Measurements from ENCODE around the gene ACTN4. TPM values are rescaled to one million over a fixed set of nuclear protein-coding genes. Genes with fewer than 3 reads are reported as not detected.
A peak's percentile ranks its signal among the peaks of the same experiment; 100 is the strongest.

The ACTN4 gene
- polyA plus RNA-seq, 2 of the 4 experiments (the other 2 are of a cell fraction) = 605 to 967 TPM

- H3K4me2 ChIP-seq = no peak overlapping the region
- ChIA-PET POLR2A (no interaction called here), CTCF (interaction anchor here (1.1 to 38.0 kb wide), 6 partner anchors 1 to 171 kb away, joined by 3 to 764 read pairs (median 47); partner anchors contain the start of gene ACTN4)
- TF ChIP-seq RARB (CRISPR knock-in tag; IDR thresholded peaks at IDR 0.05) = no peak
- DNase-seq (ENCODE audit: low read depth in 1 of 2, low spot score in 1 of 2) = no peak
- H3K4me3 ChIP-seq = no peak overlapping the region
- peak; percentile 23 for FAIRE-seq
- peak overlapping the region in 1 of 2 experiments; percentile 50; a peak in 1 of 6 replicates for H3K27ac ChIP-seq
- no peaks in the 10 kb centered on the region for H3K9me3 ChIP-seq
- 93% methylated on average over 3 of the region's 3 CpGs for WGBS (ENCODE audit: missing lambda C conversion rate)
- ATAC-seq = no peak
- peaks cover 44% of the 10 kb centered on the region for H3K4me1 ChIP-seq
Observed at GRCh38 chr19:38715555-38715954, 68.1 kb downstream of the ACTN4 start.

GRCh38 chr19:38717051-38717450 lies 69.6 kb downstream of the ACTN4 start:
- peak overlapping the region in 1 of 2 experiments; percentile 12; a peak in 1 of 6 replicates for H3K27ac ChIP-seq
- FAIRE-seq (no peak), ATAC-seq (no peak), DNase-seq (ENCODE audit: low read depth in 1 of 2, low spot score in 1 of 2) (no peak)
- WGBS (ENCODE audit: missing lambda C conversion rate) = 91% methylated on average over 17 of the region's 17 CpGs
- ChIA-PET CTCF (interaction anchor here (1.1 to 38.0 kb wide), 5 partner anchors 1 to 81 kb away, joined by 4 to 764 read pairs (median 88); partner anchors contain the start of gene ACTN4), POLR2A (no interaction called here)
- TF ChIP-seq HDAC2 (IDR thresholded peaks at IDR 0.05) (no peak), RCOR1 (IDR thresholded peaks at IDR 0.05; ENCODE audit: low read depth, low read length) (no peak), CHD2 (IDR thresholded peaks at IDR 0.05; ENCODE audit: low read length, partially characterized antibody) (no peak), ZNF302 (CRISPR knock-in tag; IDR thresholded peaks at IDR 0.05) (no peak), ZFP36 (IDR thresholded peaks at IDR 0.05; ENCODE audit: borderline replicate concordance, partially characterized antibody) (no peak), RAD21 (conservative IDR thresholded peaks at IDR 0.05 in 1 of 2, IDR thresholded peaks at IDR 0.05 in 1 of 2) (no peak), EP300 (IDR thresholded peaks at IDR 0.05) (no peak), FOSB (CRISPR knock-in tag; IDR thresholded peaks at IDR 0.05) (no peak), ZC3H11A (IDR thresholded peaks at IDR 0.05) (no peak), ELK1 (IDR thresholded peaks at IDR 0.05; ENCODE audit: low read depth, low read length) (no peak), MAFK (IDR thresholded peaks at IDR 0.05; ENCODE audit: partially characterized antibody) (no peak), HES2 (IDR thresholded peaks at IDR 0.05) (no peak), MYC (IDR thresholded peaks at IDR 0.05; ENCODE audit: borderline replicate concordance, low read length) (no peak)
- H3K4me3 ChIP-seq = no peak overlapping the region
- H3K4me1 ChIP-seq = peaks cover 33% of the 10 kb centered on the region
- H3K9me3 ChIP-seq = no peaks in the 10 kb centered on the region
- H3K4me2 ChIP-seq = no peak overlapping the region

GRCh38 chr19:38717855-38718254 lies 70.4 kb downstream of the ACTN4 start:
- H3K4me2 ChIP-seq = no peak overlapping the region
- 89% methylated on average over 11 of the region's 11 CpGs for WGBS (ENCODE audit: missing lambda C conversion rate)
- H3K4me3 ChIP-seq = no peak overlapping the region
- ATAC-seq = no peak
- no peak for DNase-seq (ENCODE audit: low read depth in 1 of 2, low spot score in 1 of 2)
- TF ChIP-seq FOXS1 (CRISPR knock-in tag; IDR thresholded peaks at IDR 0.05) = no peak
- no peak for TF ChIP-seq CBX2 (IDR thresholded peaks at IDR 0.05; ENCODE audit: borderline replicate concordance, low read depth)
- no peak for TF ChIP-seq EP300 (IDR thresholded peaks at IDR 0.05)
- TF ChIP-seq CHD4 (IDR thresholded peaks at IDR 0.05; ENCODE audit: borderline replicate concordance) = no peak
- no peak for TF ChIP-seq CHD2 (IDR thresholded peaks at IDR 0.05; ENCODE audit: low read length, partially characterized antibody)
- TF ChIP-seq HEYL (CRISPR knock-in tag; IDR thresholded peaks at IDR 0.05) = no peak
- no peak for TF ChIP-seq CBX8 (IDR thresholded peaks at IDR 0.05)
- TF ChIP-seq RAD21 (conservative IDR thresholded peaks at IDR 0.05 in 1 of 2, IDR thresholded peaks at IDR 0.05 in 1 of 2) = no peak
- no peak for TF ChIP-seq ESRRA (IDR thresholded peaks at IDR 0.05; ENCODE audit: borderline replicate concordance, low read length)
- TF ChIP-seq POLR2AphosphoS2 (conservative IDR thresholded peaks at IDR 0.05; ENCODE audit: low read length) = no peak; the same call in 1 of the 2 replicates
- TF ChIP-seq PBX3 (IDR thresholded peaks at IDR 0.05) = no peak
- ChIA-PET CTCF (interaction anchor here (1.1 to 38.0 kb wide), 5 partner anchors 14 to 173 kb away, joined by 3 to 764 read pairs (median 88); no protein-coding TSS in a partner anchor), POLR2A (no interaction called here)
- H3K4me1 ChIP-seq = peaks cover 33% of the 10 kb centered on the region
- H3K27ac ChIP-seq = peak overlapping the region in 1 of 2 experiments; percentile 66; a peak in 3 of 6 replicates
- no peaks in the 10 kb centered on the region for H3K9me3 ChIP-seq
- no peak for FAIRE-seq
